HG02852 (cell line): ENCODE measurements around the gene C19orf47.
"Not testable (repeated sequence)": the region's sequence is repeated elsewhere in the genome, so short reads cannot be mapped to it uniquely, and the experiment has no call there.

ENCODE experiments used
- ATAC-seq: cut with Tn5 transposase; IDR thresholded peaks from one replicate; pipeline ENCODE4 v1.9.1; 2021; ENCODE audit warnings: mild to moderate bottlenecking, moderate library complexity; ENCODE audit not compliant: unreplicated experiment

C19orf47 gene

DNA sequence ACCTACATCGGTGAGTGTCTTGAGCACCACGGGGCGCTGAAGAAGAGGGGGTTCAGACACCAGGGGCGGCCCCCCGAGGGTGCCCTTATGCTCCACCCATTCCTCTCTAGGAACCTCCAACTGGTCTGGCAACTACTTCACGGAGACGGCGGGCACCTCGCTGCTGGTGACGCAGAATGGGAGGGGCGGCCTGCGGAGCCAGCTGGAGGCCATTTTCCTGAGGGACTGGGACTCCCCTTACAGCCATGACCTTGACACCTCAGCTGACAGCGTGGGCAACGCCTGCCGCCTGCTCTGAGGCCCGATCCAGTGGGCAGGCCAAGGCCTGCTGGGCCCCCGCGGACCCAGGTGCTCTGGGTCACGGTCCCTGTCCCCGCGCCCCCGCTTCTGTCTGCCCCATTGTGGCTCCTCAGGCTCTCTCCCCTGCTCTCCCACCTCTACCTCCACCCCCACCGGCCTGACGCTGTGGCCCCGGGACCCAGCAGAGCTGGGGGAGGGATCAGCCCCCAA lies 29.7 kb upstream of the C19orf47 start:
- no peak for ATAC-seq

DNA sequence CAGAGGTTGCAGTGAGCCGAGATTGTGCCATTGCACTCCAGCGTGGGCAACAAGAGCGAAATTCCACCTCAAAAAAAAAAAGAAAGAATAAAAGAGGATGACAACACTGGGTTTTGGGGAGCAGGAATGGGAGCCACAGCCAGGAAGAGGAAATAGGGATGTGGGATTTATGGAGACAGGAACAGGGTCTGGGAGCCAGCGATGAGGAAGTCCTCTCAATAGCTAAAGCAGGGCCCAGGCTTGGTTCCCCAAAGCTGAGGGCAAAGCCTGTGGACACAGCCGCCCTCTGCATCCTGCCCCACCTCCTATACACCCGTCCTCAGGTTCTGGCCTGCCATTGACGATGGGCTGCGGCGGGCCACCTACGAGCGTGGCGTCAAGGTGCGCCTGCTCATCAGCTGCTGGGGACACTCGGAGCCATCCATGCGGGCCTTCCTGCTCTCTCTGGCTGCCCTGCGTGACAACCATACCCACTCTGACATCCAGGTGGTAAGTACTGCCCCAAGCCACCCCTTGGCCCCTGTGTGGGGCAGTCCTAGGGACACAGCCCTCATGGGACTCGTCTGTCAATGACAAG lies 28.2 kb upstream of the C19orf47 start:
- ATAC-seq = no peak

DNA sequence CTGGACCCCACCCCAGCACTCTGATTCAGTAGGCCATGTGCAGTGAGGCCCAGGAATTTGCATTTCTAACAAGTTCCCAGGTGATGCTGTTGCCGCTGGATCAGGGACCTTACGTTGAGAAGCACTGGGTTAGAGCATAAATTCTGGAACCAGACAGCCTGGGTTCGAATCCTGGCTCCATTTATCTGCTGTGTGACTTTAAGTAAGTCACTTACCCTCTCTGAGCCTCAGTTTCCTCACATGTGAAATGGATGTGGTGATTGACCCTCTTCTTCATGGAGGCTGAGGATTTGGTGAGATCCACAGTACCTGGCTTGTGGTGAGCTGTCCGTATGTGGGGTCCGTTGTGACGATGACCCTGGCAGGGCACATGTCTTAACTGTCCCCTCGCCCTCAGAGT lies 25.9 kb upstream of the C19orf47 start:
- ATAC-seq = no peak

DNA sequence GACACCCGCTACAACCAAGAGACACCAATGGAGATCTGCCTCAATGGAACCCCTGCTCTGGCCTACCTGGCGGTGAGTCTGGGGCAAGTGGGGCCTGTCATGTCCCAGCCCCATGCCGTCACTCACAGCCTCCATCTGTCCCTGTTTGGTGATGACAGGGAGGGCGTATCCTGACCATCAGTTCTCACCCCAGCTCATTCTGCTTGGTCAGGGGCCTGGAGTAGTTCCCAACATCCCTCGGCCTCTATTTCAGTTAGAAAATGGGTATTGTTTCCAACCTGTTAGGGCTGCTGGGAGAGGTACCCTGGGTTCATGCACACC lies 23.6 kb upstream of the C19orf47 start:
- no peak for ATAC-seq

DNA sequence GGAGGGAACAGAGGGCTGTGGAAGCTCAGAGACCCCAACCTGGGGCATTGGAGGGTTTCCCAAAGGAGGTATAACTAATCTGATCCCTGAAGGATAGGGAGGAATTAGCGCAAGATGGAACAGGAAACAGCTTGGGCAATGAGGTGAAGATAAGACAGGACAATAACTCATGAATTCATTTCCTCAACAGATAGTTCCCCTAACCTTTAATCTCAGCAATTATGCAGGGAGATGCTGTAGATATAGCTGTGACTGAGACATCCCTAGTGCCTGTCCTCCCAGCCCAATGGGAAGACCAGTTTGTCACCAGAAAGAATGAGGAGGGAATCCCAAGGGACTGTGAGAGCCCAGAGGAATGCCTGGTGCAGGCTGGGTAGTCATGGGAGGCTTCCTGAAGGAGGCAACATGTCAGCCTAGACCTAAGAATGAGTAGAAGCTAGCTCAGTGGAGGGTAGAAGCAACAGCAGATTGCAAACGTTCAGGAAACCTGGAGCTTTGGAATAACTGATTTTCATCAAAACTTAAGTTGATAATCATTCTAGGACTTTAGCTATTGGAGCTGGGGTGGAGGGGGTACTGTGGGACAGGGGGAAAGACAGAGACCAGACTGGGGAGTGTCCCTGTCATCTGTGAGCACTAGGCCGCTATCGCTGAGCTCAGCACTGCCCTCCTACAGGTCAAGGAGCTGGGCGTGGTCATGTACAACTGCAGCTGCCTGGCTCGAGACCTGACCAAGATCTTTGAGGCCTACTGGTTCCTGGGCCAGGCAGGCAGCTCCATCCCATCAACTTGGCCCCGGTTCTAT lies 23.0 kb upstream of the C19orf47 start:
- ATAC-seq = no peak

DNA sequence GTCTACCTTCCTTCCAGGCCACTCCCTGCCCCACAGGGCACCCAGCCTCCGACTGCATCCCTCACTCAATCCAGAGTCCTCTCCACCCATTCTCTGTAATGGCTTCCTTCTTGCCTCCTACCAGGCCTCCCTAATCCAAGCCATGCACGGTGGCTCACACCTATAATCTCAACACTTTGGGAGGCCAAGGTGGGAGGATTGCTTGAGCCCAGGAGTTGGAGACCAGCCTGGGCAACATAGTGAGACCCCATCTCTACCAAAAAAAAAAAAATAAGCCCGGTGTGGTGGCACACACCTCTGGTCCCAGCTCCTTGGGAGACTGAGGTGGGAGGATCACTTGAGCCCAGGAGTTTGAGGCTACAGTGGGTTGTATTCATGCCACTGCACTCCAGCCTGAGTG lies 22.1 kb upstream of the C19orf47 start:
- ATAC-seq = not testable (repeated sequence)

DNA sequence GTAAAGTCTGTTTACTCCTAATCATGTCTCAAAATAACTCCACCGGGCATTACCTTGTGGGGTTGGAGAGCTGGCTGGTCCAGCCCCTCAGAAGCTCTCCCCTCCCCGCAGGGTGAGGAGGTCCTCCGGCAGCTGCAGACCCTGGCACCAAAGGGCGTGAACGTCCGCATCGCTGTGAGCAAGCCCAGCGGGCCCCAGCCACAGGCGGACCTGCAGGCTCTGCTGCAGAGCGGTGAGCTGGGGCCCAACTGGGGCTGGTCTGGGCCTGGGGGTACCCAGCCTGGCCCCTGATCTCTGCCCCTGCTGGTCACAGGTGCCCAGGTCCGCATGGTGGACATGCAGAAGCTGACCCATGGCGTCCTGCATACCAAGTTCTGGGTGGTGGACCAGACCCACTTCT lies 21.6 kb upstream of the C19orf47 start:
- ATAC-seq = no peak

DNA sequence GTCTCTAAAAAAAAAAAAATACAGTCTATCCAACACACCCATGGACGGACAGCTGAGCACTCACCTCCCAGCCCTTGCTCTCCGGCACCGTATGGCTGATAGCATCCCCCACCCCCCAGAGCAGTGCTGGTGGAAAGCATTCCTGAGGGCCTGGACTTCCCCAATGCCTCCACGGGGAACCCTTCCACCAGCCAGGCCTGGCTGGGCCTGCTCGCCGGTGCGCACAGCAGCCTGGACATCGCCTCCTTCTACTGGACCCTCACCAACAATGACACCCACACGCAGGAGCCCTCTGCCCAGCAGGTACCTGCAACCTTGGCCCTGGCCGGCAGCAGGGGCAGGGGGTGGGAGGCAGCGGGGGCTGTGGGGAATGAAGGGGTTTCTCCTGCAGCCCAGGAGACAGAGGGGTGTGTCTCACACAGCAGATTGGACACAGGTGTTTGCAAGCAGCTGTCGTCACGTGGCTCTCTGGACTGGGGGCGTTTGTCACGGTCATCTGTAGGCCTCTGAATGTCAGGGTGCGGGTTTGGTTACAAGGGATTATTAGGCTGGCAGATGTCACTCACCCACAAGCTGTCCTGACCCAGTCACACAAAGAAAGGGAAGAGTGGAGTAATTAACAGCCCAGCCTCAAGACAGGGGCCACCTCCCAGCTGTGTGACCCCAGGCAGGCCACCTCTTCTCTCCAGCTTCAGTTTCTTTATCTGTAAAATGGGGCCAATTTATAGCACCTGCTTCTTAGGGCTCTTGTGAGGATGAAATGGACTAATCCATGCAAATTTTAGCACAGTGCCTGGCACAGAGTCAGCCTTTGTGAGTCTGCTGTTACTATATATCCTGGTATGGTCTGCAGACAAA lies 19.6 kb upstream of the C19orf47 start:
- no peak for ATAC-seq

DNA sequence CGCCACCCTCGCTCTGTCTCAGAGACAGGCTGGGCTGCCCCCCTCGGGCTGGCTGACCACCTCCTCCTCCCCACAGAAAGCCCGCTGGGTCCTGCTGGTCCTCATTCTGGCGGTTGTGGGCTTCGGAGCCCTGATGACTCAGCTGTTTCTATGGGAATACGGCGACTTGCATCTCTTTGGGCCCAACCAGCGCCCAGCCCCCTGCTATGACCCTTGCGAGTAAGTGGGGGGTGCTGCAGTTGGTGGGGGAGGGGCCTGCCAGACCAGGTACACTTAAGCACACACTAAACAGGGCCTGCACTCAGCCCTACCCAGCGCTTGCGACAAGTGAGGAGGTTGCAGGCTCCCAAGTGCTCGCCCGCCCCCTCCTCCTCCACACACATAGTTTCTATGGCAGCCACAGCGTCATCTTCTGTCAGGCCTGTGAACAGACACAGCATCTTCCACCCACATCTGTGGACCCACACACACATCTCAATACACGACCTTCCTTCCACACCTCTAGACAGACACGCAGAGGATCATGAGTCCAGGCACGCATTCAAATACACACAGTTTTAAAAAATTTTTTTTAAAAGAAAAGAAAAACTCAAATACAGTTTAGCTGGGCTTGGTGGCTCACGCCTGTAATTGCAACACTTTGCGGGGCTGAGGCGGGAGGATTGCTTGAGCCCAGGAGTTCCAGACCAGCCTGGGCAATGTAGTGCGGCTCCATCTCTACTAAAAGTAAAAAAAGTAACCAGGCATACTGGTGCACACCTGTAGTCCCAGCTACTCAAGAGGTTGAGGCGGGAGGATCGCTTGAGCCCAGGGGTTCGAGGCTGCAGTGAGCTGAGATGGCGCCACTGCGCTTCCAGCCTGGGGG lies 18.7 kb upstream of the C19orf47 start:
- no peak for ATAC-seq

DNA sequence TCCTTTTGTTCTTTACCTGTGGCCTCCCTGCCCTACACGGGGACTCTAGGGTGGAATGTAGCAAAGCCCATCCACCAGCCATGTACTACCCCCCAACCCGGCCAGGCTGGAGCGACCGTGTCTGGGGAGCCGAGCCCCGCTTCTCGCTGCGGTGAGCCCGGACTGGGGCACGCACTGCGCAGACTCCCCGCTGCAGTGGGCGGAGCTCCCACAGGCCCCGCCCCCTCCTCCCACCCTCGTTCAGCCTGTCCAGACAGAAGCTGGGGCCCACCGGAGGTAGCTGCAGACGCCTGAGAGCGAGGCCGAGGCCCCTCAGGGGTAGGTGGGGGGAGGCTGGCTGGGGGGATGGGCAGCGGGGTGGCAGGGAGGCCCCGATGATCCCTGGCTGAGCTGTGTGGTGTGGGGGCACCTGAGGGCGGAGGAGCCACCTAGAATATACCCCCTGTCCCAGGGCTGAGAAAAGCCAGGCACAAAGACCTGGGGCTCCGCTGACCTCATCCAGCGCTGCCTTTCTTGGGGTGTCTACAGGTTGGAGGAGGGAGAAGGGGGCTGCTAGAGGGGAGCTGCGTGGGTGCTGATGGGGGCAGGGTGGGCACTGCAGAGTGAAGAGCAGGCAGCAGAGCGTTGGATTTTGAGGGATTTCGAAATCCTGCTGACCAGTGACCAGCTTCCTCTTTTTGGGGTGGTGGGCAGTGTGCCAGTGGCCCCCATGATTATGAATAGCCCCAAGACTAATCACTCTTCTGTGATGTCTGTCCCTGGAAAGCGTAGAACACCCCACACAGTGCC lies 17.6 kb upstream of the C19orf47 start:
- ATAC-seq = no peak

DNA sequence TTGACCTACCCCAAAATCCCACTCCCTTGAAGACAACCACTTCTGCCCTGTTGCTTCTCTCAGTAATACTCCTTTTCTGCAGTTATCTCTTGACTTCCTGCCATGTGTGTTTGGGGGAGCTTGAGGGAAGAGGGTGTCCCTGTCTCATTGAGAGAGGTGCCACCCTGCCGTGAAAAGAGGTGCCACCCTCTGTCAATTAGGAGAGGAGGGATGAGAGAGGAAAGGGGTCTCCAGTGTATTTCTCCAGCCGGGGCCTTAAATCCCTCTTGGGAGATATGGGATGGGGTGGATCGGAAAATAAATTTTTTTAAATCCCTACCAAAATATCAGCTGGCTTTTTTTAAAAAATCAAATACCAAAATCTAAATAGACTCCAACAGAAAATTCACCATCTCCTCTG lies 16.8 kb upstream of the C19orf47 start:
- no peak for ATAC-seq

DNA sequence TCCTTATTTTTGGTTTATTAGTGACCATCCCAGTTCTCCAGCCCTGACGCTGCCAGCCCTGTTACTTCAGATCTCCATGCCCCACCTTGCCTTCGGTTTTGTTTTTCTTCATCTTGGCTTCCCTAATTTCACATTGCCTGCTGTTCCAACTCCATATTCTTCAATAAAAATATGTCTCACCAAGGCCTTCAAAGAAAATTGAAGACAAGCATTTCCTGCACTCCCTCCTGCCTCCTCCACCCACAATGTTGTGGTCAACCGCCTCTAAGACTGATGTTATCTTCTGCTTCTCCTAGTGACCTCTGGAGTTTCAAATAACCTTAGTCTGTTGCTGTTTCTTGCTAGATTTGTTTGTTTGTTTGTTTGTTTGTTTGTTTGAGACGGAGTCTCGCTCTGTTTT lies 14.9 kb upstream of the C19orf47 start:
- no peak for ATAC-seq

DNA sequence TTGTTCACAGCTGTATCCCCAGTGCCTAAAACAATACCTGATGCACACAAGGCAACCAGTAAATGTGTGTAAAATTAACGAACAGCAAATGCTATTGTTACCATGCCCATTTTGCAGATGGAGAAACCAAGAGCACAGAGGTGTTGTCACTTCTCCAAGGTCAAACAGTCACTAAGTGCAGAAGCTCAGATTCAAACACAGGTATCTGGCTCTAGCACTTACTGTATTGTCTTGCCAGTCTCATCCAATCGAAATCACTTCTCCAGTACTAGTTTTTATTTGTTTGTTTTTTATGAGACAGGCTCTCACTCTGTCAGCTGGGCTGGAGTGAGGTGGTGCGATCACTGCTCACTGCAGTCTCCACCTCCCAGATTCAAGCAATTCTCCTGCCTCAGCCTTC lies 14.0 kb upstream of the C19orf47 start:
- no peak for ATAC-seq

DNA sequence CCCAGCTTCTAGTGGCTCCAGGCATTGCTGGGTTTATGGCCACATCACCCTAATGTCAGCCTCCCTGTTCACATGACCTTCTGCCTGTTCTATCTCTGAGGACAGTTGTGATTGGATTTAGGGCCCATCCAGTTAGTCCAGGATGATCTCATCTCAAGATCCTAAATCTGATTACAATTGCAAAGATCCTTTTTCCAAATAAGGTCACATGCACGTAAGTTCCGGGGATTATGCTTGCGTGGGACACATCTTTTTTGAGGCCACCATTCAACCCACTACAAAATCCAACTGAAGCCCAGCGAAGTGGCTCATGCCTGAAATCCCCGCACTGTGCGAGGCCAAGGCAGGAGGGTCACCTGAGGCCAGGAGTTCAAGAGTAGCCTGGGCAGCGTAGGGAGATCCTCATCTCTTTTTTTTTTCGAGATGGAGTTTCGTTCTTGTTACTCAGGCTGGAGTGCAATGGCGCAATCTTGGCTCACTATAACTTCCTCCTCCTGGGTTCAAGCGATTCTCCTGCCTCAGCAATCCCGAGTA lies 12.6 kb upstream of the C19orf47 start:
- no peak for ATAC-seq

DNA sequence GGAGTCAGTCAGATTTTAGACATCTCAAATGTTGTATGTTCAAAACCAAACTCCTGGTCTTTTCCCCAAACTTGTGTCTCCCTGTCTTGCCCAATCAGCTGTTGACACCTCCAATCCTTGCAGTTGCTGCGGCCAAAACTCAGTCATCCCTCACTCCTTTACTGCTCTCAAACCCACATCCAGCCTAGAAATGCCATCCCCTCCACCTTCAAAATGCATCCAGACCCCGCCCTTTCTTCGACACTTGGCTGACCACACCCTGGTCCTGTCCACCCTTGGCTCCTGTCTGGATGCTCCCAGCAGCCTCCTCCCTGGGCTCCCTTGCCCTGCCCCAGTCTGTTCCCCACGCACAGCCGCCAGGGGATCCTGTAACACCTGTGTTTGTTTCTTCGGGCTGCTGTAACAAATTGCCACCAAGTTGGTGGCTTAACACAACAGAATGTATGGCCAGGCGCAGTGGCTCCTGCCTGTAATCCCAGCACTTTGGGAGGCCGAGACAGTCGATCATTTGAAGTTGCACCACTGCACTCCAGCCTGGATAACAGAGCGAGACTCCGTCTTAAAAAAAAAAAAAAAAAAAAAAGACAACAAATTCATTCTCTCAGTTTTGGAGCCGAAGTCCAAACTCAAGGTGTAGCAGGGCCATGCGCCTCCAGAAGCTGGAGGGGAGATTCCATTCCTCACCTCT lies 12.0 kb upstream of the C19orf47 start:
- no peak for ATAC-seq

DNA sequence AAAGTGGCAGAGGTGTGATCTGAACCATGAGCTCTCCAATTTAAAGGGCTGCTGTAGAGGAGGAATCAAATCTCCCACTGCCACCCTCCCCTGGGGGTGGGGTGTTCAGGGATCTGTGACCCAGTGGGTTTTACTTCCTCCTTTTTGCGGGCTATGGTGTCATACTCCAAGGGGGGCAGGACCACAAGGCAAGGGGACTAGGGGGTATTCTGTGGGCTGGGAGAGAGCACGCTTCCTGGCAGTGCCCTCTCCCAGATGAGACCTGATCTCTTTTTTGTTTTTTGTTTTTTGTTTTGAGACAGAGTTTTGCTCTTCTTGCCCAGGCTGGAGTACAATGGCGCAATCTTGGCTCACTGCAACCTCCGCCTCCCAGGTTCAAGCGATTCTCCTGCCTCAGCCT lies 10.6 kb upstream of the C19orf47 start:
- no peak for ATAC-seq

DNA sequence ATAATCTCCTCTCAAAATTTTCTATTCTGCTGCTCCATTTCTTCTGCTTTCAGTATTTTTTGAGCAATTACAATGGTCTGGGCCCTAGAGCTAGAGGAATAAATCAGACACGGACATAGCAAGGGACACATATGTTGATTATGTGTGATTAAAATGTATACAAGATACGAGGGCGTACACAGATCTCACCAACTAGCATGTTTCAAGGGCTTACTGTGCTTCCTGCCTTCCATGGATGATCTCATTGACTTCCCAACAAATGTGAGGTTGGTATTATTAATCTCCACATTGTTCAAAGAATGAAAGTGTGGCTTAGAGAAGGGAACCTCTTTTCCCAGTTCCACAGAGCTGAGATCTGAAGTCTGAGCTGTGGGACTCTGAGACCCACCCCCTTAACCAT lies 9.4 kb upstream of the C19orf47 start:
- ATAC-seq = no peak

DNA sequence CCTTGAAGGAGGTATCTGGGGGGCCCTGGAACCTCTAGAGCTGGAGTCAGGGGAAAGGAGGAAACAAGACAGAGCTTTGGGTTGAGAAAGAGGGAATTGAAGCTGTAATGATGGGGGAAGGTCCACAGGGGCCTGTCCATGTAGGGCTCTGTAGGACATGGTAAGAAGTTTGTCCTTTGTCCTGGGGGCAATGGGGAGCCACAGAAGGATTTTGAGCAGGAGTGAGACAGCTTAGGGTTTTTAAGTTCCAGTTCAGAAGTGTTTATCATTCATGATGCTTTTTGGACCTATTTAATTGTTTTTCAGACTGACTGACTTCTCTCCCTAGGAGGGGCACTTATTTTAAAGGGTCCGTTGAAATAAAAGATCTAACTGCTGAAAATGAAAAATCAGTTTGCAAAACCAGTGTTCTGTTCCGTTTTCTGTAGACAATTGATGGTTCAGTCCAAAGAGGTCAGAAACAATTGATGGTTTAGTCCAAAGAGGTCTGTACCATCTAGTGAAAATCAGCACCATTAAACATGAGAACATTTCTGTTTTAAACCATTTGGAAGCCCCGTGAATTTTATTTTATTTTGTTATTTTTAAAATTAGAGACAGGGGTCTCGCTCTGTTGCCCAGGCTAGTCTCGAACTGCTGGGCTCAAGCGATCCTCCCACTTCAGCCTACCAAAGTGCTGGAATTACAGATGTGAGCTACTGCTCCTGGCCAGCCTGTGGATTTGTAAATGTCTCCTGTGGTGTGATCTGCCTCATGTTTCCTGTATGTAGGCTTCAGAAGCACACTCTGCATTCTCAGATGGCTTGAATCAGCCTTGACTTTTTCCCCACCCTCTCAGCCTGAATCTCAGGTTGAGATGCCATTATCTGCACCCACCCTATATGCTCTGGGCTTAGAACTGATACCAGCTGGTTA lies 8.7 kb upstream of the C19orf47 start:
- ATAC-seq = no peak
